ENCODE measurements around the gene VPS25. TPM values are rescaled to one million over a fixed set of nuclear protein-coding genes. Genes with fewer than 3 reads are reported as not detected.

Gene VPS25
- total RNA-seq, 1 donor from 2014 or later, result 39.4 TPM

DNA sequence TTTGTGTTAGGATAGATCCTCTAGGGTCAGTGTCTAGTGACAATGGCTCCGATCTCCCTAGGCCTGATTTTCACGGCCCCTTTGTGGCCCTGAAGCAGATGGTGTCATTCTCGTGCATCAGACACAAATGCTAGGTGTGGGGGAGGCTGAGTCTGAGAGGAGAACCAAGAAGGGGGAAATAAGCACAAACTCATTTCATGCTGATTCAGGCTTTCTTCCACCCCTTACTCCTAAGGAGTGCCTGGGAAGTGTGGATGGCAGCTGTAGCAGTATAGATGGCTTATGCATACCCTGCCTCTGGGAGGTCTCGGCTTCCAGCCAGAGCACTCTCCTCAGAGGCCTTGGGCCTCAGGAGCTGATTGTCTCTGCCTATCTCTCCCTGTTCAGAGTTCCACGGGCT, 5.3 kb downstream of the VPS25 start:
- TF ChIP-seq, protein P1, sequence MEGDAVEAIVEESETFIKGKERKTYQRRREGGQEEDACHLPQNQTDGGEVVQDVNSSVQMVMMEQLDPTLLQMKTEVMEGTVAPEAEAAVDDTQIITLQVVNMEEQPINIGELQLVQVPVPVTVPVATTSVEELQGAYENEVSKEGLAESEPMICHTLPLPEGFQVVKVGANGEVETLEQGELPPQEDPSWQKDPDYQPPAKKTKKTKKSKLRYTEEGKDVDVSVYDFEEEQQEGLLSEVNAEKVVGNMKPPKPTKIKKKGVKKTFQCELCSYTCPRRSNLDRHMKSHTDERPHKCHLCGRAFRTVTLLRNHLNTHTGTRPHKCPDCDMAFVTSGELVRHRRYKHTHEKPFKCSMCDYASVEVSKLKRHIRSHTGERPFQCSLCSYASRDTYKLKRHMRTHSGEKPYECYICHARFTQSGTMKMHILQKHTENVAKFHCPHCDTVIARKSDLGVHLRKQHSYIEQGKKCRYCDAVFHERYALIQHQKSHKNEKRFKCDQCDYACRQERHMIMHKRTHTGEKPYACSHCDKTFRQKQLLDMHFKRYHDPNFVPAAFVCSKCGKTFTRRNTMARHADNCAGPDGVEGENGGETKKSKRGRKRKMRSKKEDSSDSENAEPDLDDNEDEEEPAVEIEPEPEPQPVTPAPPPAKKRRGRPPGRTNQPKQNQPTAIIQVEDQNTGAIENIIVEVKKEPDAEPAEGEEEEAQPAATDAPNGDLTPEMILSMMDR (IDR thresholded peaks at IDR 0.05; ENCODE audit: unreplicated experiment), result no peak
- Mint-ChIP-seq H3K4me1 (ENCODE audit: unreplicated experiment) (peaks cover 51% of the 10 kb centered on the region), H3K9me3 (ENCODE audit: unreplicated experiment) (no peaks in the 10 kb centered on the region), H3K36me3 (ENCODE audit: low read depth, unreplicated experiment) (peaks cover 8% of the 10 kb centered on the region), H3K27me3 (ENCODE audit: unreplicated experiment) (peaks cover 10% of the 10 kb centered on the region), H3K4me3 (ENCODE audit: unreplicated experiment) (peak overlapping the region; percentile 52), H3K27ac (ENCODE audit: unreplicated experiment) (no peak overlapping the region)
- DNase-seq (ENCODE audit: low spot score), result no peak

DNA sequence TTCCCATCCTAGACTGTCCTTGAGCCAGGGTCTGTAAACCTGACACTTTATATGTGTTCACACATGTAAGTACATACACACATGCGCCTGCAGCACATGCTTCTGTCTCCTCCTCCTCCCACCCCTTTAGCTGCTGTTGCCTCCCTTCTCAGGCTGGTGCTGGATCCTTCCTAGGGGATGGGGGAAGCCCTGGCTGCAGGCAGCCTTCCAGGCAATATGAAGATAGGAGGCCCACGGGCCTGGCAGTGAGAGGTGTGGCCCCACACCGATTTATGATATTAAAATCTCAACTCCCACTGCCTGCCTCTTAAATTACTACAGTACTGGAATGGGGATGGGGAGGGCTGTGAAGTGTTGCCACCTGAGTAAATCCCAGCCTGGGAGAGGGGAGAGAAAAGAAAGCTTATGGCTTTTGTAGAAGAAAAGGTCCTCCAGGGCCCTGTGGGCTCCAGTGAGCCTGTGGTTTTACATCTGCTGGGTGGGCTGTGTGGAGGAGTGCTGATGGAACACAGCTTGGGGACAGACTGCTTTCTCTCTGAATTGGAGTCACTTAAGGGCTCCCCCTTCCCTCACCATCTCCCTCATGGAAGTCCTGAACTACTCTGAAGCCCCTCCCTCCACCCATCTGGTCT, 6.2 kb downstream of the VPS25 start:
- H3K4me1 Mint-ChIP-seq (ENCODE audit: unreplicated experiment), result peaks cover 43% of the 10 kb centered on the region
- no peaks in the 10 kb centered on the region for H3K9me3 Mint-ChIP-seq (ENCODE audit: unreplicated experiment)
- peak overlapping the region; percentile 57 for H3K4me3 Mint-ChIP-seq (ENCODE audit: unreplicated experiment)
- no peak overlapping the region for H3K27ac Mint-ChIP-seq (ENCODE audit: unreplicated experiment)
- H3K36me3 Mint-ChIP-seq (ENCODE audit: low read depth, unreplicated experiment), result peaks cover 8% of the 10 kb centered on the region
- H3K27me3 Mint-ChIP-seq (ENCODE audit: unreplicated experiment), result peaks cover 10% of the 10 kb centered on the region
- no peak for DNase-seq (ENCODE audit: low spot score)
- TF ChIP-seq, protein P1 (IDR thresholded peaks at IDR 0.05; ENCODE audit: unreplicated experiment), result no peak

DNA sequence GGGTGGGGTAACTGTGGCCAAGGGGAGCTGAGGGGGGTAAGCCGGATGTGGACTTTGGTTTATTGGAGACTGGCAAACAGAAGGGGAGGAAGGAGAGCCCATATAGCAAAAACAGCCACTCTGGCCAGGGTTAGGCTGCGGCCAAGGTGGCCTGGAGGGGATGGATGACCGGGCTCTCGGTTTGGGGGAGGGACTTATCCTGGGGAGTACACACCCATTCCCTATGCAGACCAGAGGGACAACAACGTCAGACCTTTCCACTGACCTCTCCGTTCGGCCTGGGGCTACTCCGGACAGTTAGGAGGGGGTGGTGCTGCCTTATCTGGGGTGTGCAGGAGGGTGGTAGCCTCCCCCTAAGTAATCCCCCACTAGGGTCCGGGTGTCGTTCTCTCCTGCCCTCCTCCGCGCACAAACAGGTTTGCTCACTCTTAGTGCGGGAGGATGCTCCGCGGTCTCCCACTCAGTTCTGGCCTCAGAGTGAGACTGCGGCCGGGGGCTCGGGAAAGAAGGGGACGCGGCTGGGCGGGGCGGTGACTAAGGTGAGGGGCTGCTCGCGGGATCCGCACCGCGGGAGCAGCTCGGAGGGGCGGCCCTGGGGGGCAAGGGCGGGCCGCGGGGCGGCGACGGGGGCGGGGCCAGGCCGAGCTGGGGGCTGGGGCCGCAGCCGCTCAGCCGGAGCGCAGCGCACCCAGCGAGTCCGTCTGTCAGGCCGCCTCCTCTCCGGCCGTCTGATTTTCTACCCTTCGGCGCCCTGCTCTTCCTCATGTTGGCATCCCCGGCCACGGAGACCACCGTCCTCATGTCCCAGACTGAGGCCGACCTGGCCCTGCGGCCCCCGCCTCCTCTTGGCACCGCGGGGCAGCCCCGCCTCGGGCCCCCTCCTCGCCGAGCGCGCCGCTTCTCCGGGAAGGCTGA, 6.9 kb downstream of the VPS25 start, which contains the start of gene WNK4:
Gene WNK4, plus strand, starts transcription at position 675 of the 915 bp plus-strand sequence. Its CDS starts 89 bp downstream, at position 764.
- Mint-ChIP-seq H3K36me3 (ENCODE audit: low read depth, unreplicated experiment) (peaks cover 8% of the 10 kb centered on the region), H3K27ac (ENCODE audit: unreplicated experiment) (peak within 1 kb of the TSS; percentile 30), H3K4me1 (ENCODE audit: unreplicated experiment) (peaks cover 38% of the 10 kb centered on the region), H3K27me3 (ENCODE audit: unreplicated experiment) (peaks cover 11% of the 10 kb centered on the region), H3K4me3 (ENCODE audit: unreplicated experiment) (peak within 1 kb of the TSS; percentile 83), H3K9me3 (ENCODE audit: unreplicated experiment) (no peaks in the 10 kb centered on the region)
- peak; percentile 32 for DNase-seq (ENCODE audit: low spot score)
- TF ChIP-seq, protein P1 (IDR thresholded peaks at IDR 0.05; ENCODE audit: unreplicated experiment), result no peak

DNA sequence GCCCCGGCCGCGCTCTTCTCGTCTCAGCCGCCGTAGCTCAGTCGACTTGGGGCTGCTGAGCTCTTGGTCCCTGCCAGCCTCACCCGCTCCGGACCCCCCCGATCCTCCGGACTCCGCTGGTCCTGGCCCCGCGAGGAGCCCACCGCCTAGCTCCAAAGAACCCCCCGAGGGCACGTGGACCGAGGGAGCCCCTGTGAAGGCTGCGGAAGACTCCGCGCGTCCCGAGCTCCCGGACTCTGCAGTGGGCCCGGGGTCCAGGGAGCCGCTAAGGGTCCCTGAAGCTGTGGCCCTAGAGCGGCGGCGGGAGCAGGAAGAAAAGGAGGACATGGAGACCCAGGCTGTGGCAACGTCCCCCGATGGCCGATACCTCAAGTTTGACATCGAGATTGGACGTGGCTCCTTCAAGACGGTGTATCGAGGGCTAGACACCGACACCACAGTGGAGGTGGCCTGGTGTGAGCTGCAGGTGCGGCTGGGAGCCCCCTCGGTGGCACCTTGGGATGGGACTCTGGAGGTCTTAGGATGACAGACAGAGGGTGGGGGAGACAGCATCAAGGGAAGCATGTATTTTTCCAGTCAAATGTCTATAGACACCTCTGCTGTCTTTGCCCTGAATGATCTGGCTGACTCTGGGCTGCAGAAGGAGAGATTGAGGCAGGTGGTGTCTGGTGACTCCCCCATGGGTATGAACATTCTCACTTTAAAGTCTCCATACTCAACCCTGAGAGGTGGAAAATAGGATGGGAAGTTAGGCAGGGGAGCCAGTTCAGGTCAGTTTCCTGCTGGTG, 7.8 kb downstream of the VPS25 start:
- TF ChIP-seq, protein P1 (IDR thresholded peaks at IDR 0.05; ENCODE audit: unreplicated experiment), result no peak
- Mint-ChIP-seq H3K27ac (ENCODE audit: unreplicated experiment) (peak overlapping the region; percentile 30), H3K27me3 (ENCODE audit: unreplicated experiment) (peaks cover 13% of the 10 kb centered on the region), H3K9me3 (ENCODE audit: unreplicated experiment) (no peaks in the 10 kb centered on the region), H3K36me3 (ENCODE audit: low read depth, unreplicated experiment) (peaks cover 8% of the 10 kb centered on the region), H3K4me1 (ENCODE audit: unreplicated experiment) (peaks cover 30% of the 10 kb centered on the region), H3K4me3 (ENCODE audit: unreplicated experiment) (peak overlapping the region; percentile 83)
- DNase-seq (ENCODE audit: low spot score), result no peak

All from endothelial cell (in vitro differentiated cells).